Pons (tissue), 1 donor: ENCODE data around the gene HOXA2.

Source experiments
- DNase-seq: peaks from one replicate; pipeline ENCODE4 v3.0.0-alpha.2; 2016; ENCODE audit warnings: low spot score

HOXA2 gene

DNA sequence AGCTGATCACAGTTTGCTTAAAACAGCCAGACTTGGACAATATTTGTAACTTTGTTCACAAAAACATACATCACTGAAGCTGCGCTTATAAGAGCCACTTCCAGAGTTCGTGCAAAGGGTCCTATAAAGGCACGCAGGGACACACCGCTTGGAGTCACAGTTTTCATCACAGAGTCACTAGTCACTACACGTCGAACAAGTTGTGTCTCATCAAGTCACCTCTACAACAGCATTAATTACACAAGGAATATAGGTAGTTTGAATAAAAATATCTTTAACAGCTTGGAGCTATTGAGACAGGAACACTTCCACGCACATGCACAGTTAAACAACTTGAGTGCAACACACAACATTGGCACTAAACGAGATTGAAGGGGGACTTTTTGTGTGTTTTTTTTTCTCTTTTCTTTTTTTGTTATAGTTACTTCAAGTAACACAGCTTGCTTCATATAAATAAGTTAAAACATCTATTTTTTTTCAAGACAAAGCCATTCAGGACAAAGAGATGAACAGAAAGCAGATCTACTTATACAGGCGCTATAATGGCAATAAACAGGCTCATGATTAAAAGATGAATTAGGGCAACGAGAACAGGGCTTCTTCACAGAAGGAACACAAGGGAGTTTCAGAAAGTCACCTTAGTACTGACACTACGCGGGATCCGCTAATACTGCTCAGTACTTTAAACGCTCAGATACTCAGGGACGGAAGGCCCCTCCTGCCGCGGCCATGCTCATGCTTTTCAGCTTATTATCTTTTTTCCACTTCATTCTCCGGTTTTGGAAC lies 38.8 kb upstream of the HOXA2 start:
- no peak for DNase-seq

DNA sequence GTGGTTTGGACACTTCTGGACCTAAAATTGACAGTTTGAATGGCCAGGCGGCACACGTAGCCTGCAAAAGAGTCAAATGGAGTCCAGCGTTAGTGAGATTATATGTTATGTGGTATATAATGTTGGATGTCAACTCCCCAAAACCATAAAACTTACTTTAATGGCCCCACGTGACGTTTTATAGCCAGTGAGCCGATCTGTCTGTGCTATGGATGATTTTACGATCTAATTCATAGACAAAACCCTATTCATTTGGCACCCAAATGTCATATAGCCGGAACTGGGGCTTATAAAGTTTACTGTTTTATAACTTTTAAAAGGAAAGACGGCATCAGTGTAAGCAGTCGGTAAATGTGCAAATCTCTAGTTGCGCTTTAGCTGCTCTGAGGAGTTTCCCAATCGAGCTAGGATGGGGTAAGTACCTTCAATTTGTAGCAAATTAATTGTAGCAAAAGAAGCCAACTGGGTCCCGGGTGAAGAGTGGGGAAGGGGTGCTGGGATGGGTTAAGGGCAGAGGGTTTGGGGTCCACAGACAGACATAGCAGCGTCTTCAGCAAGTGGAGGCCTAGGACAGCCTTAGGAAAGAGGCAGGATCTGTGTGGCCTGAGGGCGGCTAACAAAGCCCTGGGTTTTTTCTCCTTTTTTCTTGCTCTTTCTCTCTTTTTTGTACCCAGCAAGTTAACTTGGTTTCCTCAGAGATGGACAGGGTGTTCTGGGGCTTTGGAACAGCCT lies 37.8 kb upstream of the HOXA2 start:
- no peak for DNase-seq

DNA sequence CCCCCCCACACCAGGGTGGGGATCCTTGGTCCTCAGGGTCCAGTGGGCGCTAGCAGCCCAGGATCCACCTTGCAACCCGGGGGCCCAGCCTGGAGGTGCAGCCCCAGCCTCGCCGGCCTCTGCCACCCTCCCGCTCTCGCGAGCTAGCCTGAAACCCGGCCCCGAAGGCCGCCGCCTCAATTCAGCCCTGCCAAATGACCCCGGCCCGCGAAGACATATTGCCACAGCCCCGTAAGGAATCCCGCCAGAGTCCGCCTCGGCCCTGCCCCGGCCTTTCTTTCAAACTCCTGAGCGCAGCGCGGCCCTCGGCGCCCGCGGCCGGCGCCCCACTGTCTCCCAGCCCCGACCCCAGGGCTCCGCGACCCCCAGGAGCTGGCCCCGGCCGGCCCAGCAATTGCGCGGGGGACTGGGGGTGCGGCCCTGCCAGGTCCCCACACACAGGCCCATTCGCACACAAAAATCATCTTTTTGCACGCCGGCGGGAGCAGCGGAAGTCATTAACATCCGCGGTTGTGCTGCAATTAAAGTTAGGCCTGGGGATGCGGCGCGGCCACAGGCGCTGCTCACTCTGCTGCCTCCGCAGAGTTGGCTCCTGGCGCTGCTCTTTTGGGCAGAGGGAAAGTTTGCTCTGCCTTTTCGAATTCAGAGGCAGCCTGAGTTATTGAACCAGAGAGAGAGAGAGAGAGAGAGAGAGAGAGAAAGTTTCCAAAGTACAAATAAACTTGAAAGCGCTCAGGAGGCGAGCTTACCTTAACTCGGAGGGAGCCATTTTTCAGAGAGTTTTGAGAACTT lies 37.0 kb upstream of the HOXA2 start:
- DNase-seq = no peak

DNA sequence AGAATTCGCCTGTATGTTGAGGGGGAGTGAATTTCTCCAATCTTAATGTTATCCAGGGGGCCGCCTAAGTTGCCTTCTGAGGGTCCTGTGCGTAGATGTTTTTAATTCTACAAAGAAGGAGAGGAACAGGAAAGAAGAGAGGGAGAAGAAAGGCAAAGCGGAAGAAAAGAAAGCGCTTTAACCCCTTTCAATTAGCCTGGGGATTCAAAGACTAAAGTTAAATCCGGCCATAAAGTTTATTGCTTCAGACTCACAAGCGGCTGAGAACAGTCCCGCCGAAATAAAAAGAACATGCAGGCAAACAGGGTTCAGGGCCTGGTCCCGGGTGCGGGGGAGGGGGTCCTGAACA lies 36.5 kb upstream of the HOXA2 start:
- no peak for DNase-seq

DNA sequence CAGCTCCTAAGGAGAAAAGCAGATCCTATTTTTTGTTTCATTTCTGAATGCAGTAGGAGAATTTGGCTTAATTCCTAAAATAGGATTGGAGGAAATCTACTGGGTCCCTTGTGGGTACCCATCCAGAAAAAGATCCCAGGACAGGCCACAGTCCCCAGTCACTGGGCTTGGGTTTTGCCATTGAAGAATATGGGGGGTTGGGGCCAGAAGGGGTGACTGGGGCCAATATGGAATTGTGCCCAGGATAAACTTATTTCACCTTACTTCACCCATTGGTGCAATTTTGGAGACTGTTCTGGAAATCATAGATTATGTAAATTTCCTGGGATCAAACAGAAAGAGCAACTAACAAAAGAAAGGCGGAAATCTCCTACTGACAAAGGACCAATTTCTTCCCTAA lies 36.0 kb upstream of the HOXA2 start:
- no peak for DNase-seq

DNA sequence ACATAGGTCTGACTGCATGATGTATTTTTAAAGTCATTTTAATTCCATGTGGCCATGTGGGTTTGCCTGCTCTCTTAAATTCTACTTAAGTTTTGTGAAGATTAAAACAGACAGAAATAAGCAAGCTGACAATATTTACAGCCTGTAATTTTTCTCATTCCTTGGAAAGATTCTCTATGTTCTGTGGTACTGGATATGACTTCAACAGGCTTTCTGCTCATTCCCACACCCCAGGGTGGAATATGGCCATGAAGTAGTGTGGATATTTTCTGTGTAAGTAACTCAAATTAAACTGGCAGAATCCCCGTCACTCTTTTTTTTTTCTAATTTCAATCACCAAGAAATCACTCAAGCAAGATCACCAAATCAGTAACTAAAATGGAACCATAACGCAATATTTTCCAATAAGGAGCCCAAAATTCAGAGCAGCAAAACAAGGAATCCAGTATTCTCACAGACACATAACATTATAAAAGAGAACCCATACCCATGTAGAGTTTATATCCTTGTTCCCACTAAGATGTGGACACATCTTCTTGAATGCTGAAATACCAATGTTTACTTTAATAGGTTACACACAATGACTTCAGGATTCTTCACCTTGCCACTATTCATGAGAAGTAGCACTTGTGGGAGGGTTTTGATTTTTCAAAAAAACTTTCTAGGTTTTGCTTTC lies 35.3 kb upstream of the HOXA2 start:
- DNase-seq = no peak

DNA sequence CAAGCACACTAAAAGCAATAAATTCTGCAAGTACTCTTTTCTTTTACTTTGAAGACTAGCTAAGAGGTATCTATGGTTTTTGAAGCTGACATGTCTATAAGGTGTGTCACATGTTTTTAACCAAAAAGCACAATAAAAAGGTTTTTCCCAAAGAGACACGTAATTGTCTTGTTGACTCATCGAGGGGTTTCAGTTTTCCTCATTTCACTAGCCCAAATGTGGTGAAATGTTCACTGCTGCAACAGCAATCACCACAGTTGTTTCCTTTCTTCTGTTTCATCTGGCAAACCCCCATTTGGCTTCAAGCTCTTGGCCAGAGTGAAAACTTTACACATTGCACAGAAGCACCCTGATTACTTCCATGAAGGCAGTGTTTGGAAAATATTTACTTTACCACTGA lies 31.9 kb upstream of the HOXA2 start:
- no peak for DNase-seq

DNA sequence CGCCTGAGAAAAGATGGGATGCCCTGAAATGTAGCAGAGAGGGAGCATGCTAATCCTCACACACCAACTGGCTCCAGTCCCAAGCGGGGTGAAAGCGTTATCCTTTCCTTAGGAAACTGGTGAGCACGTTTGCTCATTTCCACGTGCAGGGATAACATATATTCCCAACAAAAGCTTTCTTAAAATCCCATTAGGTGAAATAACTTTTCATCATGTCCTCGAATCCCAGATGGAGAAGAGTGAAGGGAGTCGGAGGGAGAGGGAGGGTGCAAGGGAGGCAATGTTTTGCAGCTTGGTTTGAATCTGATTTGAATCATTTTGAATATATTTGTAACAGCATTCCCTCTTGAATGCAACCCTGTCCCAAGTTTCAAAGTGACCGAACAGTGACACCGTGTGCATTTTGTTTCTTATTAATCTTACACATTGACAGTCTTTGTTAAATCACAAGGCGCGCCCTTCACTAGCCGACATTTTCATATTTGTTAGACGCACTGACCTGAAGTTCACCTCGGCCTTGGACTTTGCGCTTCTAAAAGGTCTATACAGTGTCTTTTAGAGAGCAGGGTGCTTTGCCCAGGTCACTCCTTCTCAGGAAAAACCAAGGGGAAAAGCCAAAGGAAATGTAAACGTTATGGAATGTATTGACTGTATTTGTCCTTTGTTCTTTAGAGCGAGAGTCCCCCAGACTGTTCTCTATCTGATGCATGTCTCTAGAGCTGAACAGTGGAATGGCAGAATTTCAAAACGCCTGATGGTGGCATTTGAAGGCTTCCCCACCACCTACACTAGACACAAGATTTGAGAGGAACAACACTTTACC lies 31.1 kb upstream of the HOXA2 start:
- no peak for DNase-seq

DNA sequence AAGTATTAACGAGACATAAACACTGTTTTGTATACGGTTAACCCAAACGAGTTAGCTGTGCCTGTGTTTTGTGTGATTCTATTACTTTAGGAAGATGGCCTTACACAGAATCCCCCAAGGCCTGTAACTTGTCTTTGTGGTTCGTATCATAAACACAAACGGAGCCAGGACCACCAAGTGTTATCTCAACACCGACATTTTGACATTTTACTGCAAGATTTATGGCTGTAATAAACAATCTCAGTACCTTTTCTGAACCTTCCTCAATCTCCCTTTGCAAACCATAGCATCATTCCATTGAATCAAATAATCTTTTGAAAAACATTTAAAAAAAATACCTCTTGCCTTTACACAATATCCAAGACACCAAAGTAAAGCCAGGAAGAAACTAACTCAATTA lies 30.5 kb upstream of the HOXA2 start:
- DNase-seq = no peak

DNA sequence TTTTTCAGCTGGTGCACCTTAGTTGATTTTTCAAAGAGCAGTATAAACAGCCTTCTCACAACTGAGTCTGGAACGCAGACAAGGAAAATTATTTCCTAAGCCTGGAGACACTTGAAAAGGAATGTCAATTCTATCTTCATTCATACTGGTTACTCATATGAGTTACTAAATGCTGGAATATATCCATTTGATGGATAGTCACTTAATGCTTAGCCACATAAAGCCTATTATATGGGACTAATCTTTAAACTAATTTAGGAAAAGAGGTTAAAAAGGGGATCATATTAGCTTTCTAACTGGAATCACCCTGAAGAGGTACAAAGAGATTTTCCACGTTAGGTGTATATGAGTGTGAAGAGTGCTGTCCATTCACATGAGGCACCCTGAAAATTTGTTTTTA lies 29.7 kb upstream of the HOXA2 start:
- DNase-seq = no peak

DNA sequence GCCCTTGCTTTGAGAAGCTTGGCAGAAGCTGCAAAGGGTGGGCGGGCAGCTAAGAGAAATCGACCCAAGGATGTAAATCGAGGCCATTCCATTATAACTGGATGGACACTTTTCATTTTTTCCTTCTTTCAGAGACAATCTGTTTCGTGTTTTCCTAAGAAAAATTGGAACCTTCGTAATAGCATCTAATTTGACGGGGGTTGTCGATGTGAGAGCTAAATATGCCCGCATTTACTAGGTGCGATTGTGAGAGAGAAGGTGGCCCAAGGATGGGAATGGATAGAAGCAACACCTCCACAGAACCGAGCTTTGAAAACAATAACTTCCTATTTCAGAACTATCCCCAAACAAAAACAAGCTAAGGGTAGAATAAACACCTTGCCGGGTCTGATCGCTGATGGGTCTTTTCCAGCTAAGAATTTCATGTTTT lies 28.9 kb upstream of the HOXA2 start:
- no peak for DNase-seq

DNA sequence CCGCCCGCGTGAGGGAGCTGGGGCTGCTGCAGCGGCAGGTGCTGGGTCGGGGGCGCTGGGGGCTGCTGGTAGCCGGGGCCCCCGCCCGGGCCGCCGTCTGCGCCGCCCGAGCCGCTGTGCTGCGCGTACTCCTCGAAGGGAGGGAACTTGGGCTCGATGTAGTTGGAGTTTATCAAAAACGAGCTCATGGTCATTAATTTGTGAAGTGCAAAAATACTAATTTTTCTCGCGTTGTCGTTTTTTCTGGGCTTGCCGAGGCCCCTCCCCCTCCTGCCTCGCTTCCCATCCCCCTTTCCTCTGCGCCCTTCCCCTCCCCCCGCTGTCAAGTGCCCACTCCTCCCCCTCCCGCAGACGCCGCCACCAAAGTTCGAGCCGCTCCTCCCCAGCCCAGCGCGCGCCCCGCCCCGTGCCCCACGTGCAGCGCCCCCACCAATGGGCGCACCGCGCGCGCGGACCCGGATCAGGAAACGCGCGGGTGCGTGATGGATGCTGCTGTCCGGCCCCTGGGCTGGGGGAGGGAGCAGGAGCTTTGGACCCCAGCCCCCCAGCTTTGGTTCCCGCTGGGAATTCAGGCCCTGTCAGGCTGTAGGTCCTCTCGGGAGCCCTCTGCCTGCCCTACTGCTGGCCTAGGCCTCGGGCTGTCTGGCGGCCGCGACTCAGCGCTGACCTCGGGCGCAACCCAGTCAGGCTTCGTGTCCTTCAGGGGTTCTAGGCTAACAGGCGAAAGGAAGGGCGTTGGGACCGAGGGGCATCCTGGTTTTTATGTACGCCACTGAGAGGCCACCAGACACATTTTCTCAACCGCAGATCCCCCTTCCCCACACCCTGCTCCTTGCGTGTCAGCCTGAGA lies 28.3 kb upstream of the HOXA2 start, which contains the start of gene HOXA4:
TSS of gene HOXA4 (minus strand) at position 218 of the 850 bp plus-strand sequence. CDS start at position 194, 24 bp downstream.
- DNase-seq = peak; percentile 48

DNA sequence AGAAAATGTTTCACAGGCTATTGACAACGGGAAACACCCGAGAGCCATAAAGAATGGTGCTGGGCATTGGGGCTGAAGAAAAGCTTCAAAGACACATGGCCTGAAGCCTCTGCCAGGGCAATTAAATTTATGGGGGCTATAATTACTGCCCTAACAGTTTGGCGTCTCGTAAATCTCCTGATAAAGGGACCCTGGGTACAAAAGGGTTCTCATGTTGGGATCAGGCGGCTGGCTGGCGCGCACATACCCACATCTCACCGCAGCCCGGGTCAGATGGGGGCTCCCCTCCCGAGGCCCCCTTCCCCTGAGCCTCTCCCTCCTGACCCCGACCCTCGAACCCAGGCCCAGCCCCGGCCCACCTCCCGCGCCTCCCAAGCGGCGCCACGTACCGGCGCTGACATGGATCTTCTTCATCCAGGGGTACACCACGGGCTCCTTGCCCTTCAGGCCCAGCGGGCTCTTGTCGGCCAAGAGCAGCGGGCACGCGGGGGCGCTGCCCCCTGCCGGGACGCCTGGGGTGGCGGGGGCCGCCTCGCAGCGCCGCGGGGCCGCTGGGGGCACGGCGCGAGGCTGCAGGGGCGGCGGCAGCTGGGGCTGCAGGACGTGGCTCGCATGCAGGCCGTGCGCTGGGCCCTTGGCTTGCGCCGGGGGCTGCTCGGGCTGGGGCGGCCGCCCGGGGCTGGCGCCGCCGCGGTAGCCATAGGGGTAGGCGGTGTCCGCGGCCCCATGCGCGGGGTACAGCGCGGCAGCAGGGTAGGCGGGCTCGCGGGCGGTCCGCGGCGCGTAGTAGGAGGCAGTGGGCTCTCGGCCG lies 27.5 kb upstream of the HOXA2 start:
- no peak for DNase-seq

DNA sequence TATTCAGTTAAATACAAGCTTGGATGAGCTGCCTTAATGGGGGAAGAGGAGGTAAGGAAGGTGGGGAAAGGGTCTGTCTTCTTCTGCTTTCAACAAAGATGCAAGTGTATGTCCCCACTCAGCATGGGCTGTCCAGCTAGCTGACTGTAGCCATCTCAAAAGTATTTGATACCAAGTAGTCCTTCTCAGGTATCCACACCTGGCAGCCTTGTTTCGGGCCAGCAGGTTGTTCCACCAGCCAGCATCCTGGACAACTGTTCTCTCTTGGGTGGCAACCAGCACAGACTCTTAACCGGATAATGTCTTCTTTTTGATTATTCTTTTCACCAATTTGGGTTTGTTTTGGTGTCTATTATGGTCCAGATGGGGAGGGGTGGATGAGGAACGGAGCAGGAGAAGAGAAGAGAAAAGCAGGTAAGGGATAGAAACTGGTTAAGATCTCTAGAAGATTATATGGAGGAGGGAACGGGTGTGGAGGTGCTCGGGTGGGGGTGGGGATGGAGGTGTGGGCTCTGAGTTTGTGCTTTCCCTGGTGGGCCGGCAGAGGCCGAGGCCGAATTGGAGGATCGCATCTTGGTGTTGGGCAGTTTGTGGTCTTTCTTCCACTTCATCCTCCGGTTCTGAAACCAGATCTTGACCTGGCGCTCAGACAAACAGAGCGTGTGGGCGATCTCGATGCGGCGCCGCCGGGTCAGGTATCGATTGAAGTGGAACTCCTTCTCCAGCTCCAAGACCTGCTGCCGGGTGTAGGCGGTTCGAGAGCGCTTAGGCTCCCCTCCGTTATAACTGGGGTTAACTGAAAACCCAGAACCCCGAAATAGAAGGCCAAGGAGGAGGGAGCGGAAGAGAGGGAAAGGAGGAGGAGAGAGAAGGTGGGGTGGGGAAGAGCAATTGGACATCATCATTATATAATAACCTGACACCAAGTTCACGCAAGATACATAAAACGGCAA lies 26.6 kb upstream of the HOXA2 start:
- DNase-seq = no peak

DNA sequence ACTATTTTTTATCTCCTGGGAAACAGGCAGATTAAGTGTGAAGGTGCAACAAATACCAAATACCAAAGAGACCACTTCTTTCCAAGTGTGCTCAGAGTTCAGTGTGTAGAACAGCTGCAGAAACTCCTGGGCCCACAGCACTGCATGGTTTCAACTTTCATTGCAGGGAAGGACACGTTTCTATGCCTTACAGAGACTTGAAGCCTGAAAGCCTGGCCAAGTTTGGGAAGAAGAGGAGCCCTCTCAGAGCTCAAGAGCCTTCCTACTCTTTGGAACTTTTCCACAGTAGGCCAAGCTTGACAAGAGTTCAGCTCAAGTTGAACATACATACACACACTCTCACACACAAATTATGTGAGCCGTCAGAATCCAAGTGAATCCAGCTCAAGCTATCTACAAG lies 25.6 kb upstream of the HOXA2 start:
- no peak for DNase-seq

DNA sequence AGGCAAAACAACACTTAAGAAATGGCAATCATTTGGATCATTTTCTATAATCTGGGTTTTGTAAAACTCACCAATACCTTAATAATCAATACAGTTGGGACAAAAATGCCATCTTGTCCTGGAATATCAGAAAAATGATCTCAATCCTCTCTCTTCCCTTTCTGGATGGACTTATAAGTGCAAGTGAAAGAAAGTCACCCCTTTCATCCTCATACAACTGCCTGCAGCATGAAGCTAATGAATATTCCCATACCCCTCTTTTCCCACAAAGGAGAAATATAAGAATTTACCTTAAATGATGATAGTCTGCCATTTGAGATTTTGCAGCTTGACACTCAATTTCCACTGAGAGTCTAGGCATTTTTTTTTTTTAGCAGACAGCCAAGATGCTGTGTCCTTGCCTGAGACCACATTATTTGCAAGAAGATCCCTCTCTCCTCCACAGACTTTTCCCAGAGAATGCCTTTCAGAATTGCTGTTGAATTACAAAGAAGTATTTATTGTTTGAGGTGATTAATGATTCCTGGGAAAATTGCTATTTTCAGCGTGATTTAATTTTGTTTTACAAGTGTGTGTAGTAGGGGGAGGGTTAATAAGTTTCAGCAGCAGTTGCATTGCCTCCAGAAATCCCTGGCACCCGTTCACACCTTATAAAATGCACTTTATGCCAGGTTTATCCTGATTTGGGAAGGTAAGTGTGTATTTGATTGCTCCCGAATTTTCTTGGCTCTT lies 24.3 kb upstream of the HOXA2 start:
- no peak for DNase-seq

DNA sequence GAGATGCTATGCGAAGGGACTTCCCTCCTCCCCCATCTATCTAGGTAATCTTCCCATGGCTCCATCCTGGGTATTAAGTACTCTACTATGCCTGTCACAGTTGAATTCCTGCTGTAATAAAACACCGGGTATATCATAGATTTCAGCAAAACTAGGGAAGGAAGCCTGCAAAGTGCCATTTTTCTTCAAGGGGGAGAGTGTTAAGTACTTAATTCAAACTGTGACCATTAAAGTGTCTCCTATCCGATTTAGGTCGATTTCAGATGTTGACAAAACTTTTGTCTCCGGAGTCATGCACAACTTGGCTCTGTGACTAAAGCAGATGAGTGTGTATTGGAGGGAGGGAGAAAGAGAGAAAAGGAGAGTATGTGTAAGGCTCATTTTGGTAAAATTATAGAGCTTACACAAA lies 23.5 kb upstream of the HOXA2 start:
- no peak for DNase-seq
